ENCODE measurements around the gene MPV17.
"Not testable (repeated sequence)": the region's sequence is repeated elsewhere in the genome, so short reads cannot be mapped to it uniquely, and the experiment has no call there.

The MPV17 gene

DNA sequence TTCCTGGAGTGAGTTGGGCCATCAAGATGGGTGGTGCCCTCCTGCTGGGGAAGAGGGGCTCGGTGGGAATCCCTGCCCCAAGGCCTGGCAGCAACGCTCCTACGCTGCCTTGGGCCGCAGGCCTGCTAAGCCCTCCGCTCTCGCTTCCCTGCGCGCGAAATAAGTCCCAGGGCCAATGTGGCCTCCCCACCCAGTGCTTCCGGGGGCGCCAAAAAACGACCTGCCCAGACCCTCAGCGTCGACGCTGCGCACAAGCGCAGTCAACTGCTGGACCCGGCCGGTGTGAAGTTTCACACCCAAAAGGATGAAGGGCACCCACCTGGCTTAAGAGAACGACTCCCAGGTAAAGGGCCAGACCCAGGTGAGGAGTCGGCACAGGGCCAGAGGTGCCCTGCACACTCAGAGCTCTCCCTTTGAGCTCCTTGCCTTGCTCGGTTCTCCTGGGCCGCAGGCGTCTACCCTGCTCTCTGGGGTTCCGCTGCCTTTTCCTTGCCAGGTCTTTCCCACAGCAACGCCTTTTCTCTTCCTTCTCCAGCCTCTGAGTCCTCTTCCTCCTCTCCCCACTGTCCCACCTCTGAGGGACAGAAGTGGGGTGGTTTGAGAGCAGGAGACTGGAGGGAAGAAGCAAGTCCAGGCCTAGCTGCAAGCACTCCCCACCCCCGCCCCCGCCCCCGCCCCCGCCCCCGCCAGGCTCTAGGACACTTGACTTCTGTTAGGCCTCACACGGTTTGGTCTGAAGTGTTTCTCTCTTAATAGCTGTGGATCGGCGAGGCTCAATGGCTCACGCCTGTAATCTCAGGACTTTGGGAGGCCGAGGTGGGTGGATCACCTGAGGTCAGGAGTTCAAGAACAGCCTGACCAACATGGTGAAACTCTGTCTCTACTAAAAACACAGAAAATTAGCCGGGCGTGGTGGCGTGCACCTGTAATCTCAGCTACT, 47.4 kb downstream of the MPV17 start, which contains the start of gene DNAJC5G:
DNAJC5G (plus strand) TSS at position 223 of the 940 bp plus-strand sequence. CDS start 1,296 bp downstream, outside the sequence.
- DNase-seq, result no peak
- in situ Hi-C loops (cut with HindIII; ENCODE audit: low pct_ligation_motif_present, low pct_unique_long_range_greater_than_20kb, low sequenced_read_pairs), result no loop called here

DNA sequence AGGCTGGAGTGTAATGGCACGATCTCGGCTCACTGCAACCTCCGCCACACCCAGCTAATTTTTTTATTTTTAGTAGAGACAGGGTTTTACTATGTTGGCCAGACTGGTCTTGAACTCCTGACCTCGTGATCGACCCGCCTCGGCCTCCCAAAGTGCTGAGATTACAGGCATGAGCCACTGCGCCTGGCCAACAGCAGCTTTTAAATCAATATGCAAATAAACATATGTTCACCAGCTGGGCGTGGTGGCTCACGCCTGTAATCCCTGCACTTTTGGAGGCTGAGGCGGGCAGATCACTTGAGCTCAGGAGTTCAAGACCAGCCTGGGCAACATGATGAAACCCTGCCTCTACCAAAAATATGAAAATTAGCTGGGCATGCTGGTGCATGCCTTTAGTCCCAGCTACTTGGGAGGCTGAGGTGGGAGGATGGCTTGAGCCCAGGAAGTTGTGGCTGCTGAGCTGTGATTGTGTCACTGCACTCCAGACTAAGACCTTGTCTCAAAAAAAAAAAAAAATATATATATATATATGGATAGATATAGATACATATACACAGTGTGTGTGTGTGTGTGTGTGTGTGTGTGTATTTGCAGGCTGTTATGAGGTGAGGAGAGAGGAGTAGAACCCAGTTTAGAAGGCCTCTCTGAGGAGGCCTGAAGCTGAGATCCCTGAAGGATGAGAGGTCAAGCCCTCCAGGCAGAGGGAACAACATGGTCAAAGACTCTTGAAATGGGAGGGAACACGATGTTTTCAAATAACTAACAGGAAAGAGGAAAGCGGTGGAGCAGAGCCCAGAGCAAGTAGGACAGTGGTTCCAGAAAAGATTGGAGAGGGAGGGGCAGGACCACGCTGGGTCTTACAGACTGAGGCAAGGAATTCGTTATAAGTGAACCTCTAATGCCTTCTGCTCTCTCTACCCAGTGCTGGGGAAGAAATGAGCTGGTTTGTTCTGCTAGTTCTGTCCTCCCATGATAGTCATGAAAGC, 50.1 kb downstream of the MPV17 start:
- DNase-seq; in situ Hi-C loops (cut with HindIII; ENCODE audit: low pct_ligation_motif_present, low pct_unique_long_range_greater_than_20kb, low sequenced_read_pairs): not testable (repeated sequence)

DNA sequence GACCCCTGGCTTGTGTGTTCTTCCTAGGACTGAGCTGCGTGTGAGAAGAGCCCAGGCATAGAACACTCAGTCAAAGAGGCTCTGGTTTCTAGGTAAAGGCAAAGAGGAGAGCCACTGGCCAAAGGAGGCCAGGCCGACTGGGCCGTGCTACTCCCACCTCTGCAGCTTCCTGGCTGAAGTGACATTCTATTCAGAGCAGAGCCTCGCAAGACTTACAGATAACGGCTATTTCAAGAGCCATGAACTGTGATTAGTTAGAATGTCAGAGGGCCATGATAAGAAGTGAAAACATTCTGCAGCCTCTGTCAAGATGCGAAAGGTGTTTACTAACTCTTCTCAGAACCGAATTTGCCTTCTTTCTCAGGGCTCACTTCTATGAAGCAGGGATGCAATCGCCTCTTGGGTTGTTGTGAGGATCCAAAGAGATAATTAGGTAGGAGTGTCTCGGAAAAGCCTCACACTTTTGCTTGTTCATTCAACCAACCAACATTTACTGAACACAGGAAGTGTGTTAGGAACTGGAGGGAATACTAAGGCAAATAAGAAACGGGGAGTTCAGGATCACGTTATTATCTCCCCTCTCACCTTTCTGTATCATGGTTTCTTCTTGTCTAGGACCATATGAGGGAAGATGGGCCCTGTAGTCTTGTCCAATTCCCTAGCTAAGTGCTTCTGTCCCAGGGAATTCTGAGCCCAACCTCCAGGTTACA, 51.1 kb downstream of the MPV17 start:
- in situ Hi-C loops (cut with HindIII; ENCODE audit: low pct_ligation_motif_present, low pct_unique_long_range_greater_than_20kb, low sequenced_read_pairs), result no loop called here
- DNase-seq, result no peak

- DNase-seq, result no peak
- in situ Hi-C loops (cut with HindIII; ENCODE audit: low pct_ligation_motif_present, low pct_unique_long_range_greater_than_20kb, low sequenced_read_pairs), result no loop called here
These were observed 52.2 kb downstream of the MPV17 start for GRCh38 chr2:27270670-27271069.

GRCh38 chr2:27270131-27270530, 52.8 kb downstream of the MPV17 start:
- no peak for DNase-seq
- in situ Hi-C loops (cut with HindIII; ENCODE audit: low pct_ligation_motif_present, low pct_unique_long_range_greater_than_20kb, low sequenced_read_pairs), result no loop called here

DNA sequence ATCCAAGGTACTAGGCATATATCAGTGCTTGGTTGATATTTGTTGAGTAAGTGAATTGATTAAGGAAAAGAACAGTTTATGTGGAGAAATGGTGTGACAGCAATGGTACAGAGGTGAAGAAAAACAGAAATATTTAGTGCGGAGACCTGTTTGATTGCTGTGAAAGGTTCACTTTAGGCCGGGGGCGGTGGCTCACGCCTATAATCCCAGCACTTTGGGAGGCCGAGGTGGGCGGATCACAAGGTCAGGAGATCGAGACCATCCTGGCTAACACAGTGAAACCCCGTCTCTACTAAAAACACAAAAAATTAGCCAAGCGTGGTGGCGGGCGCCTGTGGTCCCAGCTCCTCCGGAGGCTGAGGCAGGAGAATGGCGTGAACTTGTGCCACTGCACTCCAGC, 54.6 kb downstream of the MPV17 start:
- DNase-seq; in situ Hi-C loops (cut with HindIII; ENCODE audit: low pct_ligation_motif_present, low pct_unique_long_range_greater_than_20kb, low sequenced_read_pairs): not testable (repeated sequence)

GRCh38 chr2:27265536-27265870, 57.4 kb downstream of the MPV17 start:
- in situ Hi-C loops (cut with HindIII; ENCODE audit: low pct_ligation_motif_present, low pct_unique_long_range_greater_than_20kb, low sequenced_read_pairs), result no loop called here
- DNase-seq, result no peak

- DNase-seq, result peak; percentile 74
- in situ Hi-C loops (cut with HindIII; ENCODE audit: low pct_ligation_motif_present, low pct_unique_long_range_greater_than_20kb, low sequenced_read_pairs), result no loop called here
These were observed 58.0 kb downstream of the MPV17 start for GRCh38 chr2:27264753-27265535.

GRCh38 chr2:27264253-27264752, 58.6 kb downstream of the MPV17 start:
- in situ Hi-C loops (cut with HindIII; ENCODE audit: low pct_ligation_motif_present, low pct_unique_long_range_greater_than_20kb, low sequenced_read_pairs), result no loop called here
- no peak for DNase-seq

- DNase-seq, result no peak
- in situ Hi-C loops (cut with HindIII; ENCODE audit: low pct_ligation_motif_present, low pct_unique_long_range_greater_than_20kb, low sequenced_read_pairs), result no loop called here
These were observed 59.3 kb downstream of the MPV17 start for GRCh38 chr2:27263287-27264252.

- in situ Hi-C loops (cut with HindIII; ENCODE audit: low pct_ligation_motif_present, low pct_unique_long_range_greater_than_20kb, low sequenced_read_pairs), result no loop called here
- peak; percentile 54 for DNase-seq
These were observed 60.3 kb downstream of the MPV17 start, which contains the start of gene SLC30A3 for GRCh38 chr2:27262379-27263286. Gene SLC30A3 (minus strand): TSS chr2:27263047. CDS start chr2:27262906, 141 bp downstream.

DNA sequence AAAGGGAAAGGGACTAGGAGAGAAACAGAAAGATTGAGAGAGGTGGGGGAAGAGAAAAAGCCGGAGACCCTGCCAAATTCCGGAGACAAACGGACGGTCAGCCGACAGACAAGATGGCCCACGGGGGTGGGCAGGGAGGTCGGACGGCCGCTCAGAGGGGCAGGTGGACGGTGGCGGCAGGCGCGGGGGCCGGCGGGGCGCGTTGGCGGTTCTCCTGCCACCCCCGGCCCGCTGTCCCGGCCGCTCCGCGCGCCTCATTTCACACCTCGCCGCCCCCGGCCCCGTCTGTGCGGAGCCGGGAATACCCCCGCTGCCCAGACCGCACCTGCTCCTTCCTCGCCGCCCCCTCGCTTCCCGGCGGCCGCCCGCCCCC, 61.0 kb downstream of the MPV17 start:
- in situ Hi-C loops (cut with HindIII; ENCODE audit: low pct_ligation_motif_present, low pct_unique_long_range_greater_than_20kb, low sequenced_read_pairs), result no loop called here
- DNase-seq, result no peak

DNA sequence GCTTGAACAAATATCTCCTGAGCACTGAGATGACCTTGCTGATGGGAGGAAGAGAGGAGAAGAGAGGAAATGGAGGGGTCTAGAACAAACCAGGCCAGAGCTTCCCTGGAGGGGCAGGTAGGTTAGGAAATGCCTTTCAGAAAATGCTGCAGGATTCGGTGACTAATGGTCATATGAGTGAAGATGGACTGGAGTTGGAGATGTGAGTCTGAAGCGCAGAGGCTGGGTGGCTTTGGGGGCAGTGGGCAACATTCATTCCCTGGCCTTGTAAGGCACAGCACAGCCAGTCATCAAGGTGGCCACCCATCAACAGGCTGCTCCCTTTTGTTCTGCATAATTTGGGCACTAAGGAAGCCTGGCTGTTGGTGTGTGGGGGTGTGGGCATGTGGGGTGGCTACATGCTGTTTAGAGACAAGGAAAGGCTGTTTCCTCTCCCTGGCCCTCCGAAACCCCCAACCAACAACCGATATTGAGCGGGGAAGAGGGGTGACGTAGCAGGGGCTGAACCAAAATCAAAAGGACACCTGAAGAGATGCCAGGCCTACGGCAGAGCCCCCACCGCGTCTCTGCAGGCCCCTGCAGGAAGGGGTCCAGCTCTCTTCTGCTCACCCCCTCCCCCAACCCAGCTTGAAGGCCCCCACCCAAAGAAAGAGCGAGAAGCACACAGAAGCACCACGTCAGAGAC, 61.5 kb downstream of the MPV17 start:
- in situ Hi-C loops (cut with HindIII; ENCODE audit: low pct_ligation_motif_present, low pct_unique_long_range_greater_than_20kb, low sequenced_read_pairs), result no loop called here
- no peak for DNase-seq
